ENCODE measurements around the gene CDC42BPB. TPM values are rescaled to one million over a fixed set of nuclear protein-coding genes. Genes with fewer than 3 reads are reported as not detected.

CDC42BPB gene
- total RNA-seq, 1 donor from 2014 or later, result 48.2 TPM

DNA sequence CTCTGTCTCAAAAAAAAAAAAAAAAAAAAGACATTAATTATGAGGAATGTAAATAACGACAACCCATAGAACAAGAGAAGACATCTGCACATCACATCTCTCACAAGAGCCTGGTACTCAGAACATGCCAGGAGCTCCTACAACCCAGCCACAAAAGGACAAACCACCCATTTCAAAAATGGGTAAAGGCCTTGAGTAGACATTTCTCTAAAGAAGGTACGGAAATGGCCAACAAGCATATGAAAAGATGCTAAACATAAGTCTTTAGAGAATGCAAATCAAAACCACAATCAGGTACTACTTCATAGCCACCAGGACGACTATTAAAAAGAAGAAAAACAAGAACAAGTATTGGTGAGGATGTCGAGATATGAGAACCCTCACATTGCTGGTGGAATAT is 121.6 kb downstream of the CDC42BPB start:
- H3K36me3 Mint-ChIP-seq, result peaks cover 25% of the 10 kb centered on the region
- Histone ChIP-seq H3K9me3 (ENCODE audit: low read depth) (no peaks in the 10 kb centered on the region), H3K4me3 (no peak overlapping the region), H3K4me2 (no peak overlapping the region), H3K36me3 (no peaks in the 10 kb centered on the region), H4K20me1 (ENCODE audit: low read depth) (peaks cover 8% of the 10 kb centered on the region), H3K27ac (no peak overlapping the region), H3K79me2 (ENCODE audit: low read depth) (no peaks in the 10 kb centered on the region), H2AFZ (replicated peaks) (no peak overlapping the region), H3F3A (ENCODE audit: low read depth) (peaks cover under 1% of the 10 kb centered on the region), H3K9ac (no peak overlapping the region), H3K27me3 (peaks cover 12% of the 10 kb centered on the region), H3K4me1 (no peaks in the 10 kb centered on the region)
- no peak for TF ChIP-seq EZH2 (IDR thresholded peaks at IDR 0.05)
- TF ChIP-seq, protein P1, sequence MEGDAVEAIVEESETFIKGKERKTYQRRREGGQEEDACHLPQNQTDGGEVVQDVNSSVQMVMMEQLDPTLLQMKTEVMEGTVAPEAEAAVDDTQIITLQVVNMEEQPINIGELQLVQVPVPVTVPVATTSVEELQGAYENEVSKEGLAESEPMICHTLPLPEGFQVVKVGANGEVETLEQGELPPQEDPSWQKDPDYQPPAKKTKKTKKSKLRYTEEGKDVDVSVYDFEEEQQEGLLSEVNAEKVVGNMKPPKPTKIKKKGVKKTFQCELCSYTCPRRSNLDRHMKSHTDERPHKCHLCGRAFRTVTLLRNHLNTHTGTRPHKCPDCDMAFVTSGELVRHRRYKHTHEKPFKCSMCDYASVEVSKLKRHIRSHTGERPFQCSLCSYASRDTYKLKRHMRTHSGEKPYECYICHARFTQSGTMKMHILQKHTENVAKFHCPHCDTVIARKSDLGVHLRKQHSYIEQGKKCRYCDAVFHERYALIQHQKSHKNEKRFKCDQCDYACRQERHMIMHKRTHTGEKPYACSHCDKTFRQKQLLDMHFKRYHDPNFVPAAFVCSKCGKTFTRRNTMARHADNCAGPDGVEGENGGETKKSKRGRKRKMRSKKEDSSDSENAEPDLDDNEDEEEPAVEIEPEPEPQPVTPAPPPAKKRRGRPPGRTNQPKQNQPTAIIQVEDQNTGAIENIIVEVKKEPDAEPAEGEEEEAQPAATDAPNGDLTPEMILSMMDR (IDR thresholded peaks at IDR 0.05), result no peak
- TF ChIP-seq EZH2phosphoT487 (IDR thresholded peaks at IDR 0.05), result no peak
- no peak overlapping the region for H3K4me3 Mint-ChIP-seq
- no peaks in the 10 kb centered on the region for H3K9me3 Mint-ChIP-seq
- no peak overlapping the region for H3K27ac Mint-ChIP-seq
- no peaks in the 10 kb centered on the region for H3K4me1 Mint-ChIP-seq
- H3K27me3 Mint-ChIP-seq (ENCODE audit: insufficient read depth, low read depth), result peaks cover 11% of the 10 kb centered on the region
- DNase-seq (ENCODE audit: low spot score), result no peak

DNA sequence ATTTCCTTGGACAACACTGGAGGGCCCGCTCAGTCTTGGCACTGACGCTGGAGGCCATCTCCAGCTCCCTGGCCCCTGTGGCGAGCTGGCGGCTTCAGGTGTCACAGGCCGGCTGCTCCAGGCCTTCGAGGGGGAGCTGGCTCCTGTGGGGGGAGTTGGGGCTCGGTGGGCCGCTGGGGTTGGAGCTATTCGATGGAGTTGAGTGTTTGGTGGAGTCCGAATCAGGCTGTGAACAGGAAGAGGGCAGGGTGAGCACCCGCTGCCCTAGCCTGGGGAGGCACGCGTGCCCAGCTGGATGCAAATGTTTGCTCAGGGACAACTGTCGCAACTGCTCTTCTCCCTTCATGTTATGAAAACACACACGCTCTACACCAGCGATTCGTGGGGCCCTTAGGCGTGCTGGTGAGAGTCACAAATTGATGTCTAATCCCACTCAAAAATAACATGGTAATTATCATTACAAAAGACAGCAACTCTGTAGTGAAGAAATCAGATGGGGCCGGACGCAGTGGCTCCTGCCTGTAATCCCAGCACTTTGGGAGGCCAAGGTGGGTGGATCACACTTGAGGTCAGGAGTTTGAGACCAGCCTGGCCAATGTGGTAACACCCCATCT is 123.6 kb downstream of the CDC42BPB start:
- Histone ChIP-seq H3K9ac (no peak overlapping the region), H3K79me2 (ENCODE audit: low read depth) (no peaks in the 10 kb centered on the region), H3K27ac (no peak overlapping the region), H4K20me1 (ENCODE audit: low read depth) (peaks cover 26% of the 10 kb centered on the region), H3K4me2 (no peak overlapping the region), H3F3A (ENCODE audit: low read depth) (peaks cover 8% of the 10 kb centered on the region), H3K36me3 (no peaks in the 10 kb centered on the region), H3K27me3 (peaks cover 32% of the 10 kb centered on the region), H3K4me1 (peaks cover 11% of the 10 kb centered on the region), H3K9me3 (ENCODE audit: low read depth) (no peaks in the 10 kb centered on the region), H2AFZ (replicated peaks) (no peak overlapping the region), H3K4me3 (no peak overlapping the region)
- peaks cover 16% of the 10 kb centered on the region for H3K36me3 Mint-ChIP-seq
- H3K27me3 Mint-ChIP-seq (ENCODE audit: insufficient read depth, low read depth), result peaks cover 15% of the 10 kb centered on the region
- no peak overlapping the region for H3K27ac Mint-ChIP-seq
- TF ChIP-seq, protein P1 (IDR thresholded peaks at IDR 0.05), result no peak
- TF ChIP-seq EZH2 (IDR thresholded peaks at IDR 0.05) (no peak), EZH2phosphoT487 (IDR thresholded peaks at IDR 0.05) (no peak)
- H3K9me3 Mint-ChIP-seq, result no peaks in the 10 kb centered on the region
- no peaks in the 10 kb centered on the region for H3K4me1 Mint-ChIP-seq
- no peak overlapping the region for H3K4me3 Mint-ChIP-seq
- no peak for DNase-seq (ENCODE audit: low spot score)

DNA sequence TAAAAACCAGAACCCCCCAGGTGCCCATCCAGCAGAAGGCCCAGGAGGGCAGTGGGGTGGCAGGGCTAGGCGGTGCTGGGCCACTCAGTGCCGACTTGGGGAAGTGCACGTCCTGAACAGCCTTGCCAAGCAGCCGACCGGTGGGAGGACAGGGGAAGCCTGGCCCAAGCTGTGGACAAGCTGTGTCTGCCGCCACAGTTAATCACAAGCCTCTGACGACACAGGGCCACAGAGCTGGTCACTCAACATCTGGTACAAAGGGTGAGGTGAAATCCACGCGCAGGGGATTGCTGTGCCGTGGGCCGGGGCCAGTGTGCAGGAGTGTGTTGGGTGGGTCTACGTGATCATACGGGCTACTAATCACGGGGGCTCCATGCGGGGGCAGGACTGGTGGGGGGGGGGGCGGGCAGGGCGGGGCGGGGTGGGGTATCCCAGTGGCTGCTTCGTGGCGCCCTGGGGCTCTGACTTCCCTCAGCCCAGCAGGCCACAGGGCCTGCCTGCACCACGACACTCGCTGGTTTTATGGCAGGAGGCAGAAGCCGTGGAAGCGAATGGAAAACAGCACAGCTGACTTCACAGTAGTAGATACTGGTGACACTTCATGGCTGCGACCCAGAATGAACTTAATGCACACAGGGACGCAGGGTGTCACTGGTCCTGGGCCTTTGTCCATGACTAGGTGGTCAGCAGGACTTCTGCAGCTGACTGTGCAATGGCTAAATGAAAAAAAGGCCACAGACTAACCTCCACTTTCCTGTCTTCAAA is 124.7 kb downstream of the CDC42BPB start:
- TF ChIP-seq, protein P1 (IDR thresholded peaks at IDR 0.05), result no peak
- TF ChIP-seq EZH2phosphoT487 (IDR thresholded peaks at IDR 0.05), result no peak
- no peak for TF ChIP-seq EZH2 (IDR thresholded peaks at IDR 0.05)
- H4K20me1 ChIP-seq (ENCODE audit: low read depth), result peaks cover 26% of the 10 kb centered on the region

More for the DNA sequence above, 124.7 kb downstream of the CDC42BPB start:
- no peak overlapping the region for H2AFZ ChIP-seq (replicated peaks)
- H3K4me1 Mint-ChIP-seq, result no peaks in the 10 kb centered on the region
- peaks cover 16% of the 10 kb centered on the region for H3K36me3 Mint-ChIP-seq
- no peaks in the 10 kb centered on the region for H3K9me3 ChIP-seq (ENCODE audit: low read depth)
- no peak overlapping the region for H3K4me3 Mint-ChIP-seq
- H3K27me3 Mint-ChIP-seq (ENCODE audit: insufficient read depth, low read depth), result peaks cover 19% of the 10 kb centered on the region
- H3F3A ChIP-seq (ENCODE audit: low read depth), result peaks cover 10% of the 10 kb centered on the region
- no peak for DNase-seq (ENCODE audit: low spot score)
- H3K4me1 ChIP-seq, result peaks cover 17% of the 10 kb centered on the region
- no peaks in the 10 kb centered on the region for H3K36me3 ChIP-seq
- H3K9me3 Mint-ChIP-seq, result no peaks in the 10 kb centered on the region
- H3K27me3 ChIP-seq, result peaks cover 43% of the 10 kb centered on the region
- no peak overlapping the region for H3K27ac Mint-ChIP-seq
- H3K9ac ChIP-seq, result no peak overlapping the region
- H3K79me2 ChIP-seq (ENCODE audit: low read depth), result no peaks in the 10 kb centered on the region
- H3K27ac ChIP-seq, result no peak overlapping the region
- no peak overlapping the region for H3K4me2 ChIP-seq
- no peak overlapping the region for H3K4me3 ChIP-seq

Data from neural progenitor cell (in vitro differentiated cells).